Activated CD4-positive, CD25-positive, alpha-beta regulatory T cell treated with anti-CD3 and anti-CD28 coated beads, Interleukin-2, amount 50 U/mL, for 24 hours (primary cell): ENCODE results near the gene PDE11A.
"Not testable (repeated sequence)": the region's sequence is repeated elsewhere in the genome, so short reads cannot be mapped to it uniquely, and the experiment has no call there.

Source experiments
- ATAC-seq, 2 donors: fragments of 150-1000 bp; cut with Tn5 transposase; one replicate each; pipeline ENCODE4 v1.10.0; 2021; ENCODE audit warnings: mild to moderate bottlenecking in 1 of 2, moderate library complexity in 1 of 2

The PDE11A gene

DNA sequence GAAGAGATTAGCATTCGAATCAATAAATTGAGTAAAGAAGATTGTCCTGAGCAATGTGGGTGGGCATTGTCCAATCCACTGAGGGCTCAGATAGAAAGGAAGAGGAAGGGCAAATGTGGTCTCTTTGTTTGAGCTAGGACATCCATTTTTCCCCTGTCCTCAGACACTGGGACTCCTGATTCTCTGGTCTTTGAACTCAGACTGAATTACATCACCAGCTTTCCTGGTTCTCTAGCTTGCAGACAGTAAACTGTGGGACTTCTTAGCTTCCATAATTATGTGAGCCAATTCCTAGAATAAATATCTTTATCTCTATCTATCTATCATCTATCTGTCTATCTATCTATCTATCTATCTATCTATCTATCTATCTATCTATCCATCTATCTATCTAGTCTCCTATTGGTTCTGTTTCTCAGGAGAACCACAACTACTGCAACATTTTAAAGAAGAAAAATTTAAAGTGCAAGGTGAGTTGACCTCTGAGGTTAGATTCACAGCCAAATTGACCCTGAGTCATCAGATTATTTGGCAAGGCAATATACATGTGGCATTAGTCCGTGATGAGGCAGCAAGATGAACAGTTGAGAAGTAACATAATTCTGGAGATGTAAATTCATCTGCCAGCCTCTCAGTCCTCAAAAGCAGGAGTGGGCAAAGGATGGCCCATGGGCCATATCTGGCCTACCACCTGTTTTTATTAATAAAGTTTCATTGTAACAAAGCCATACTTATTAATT is 191.4 kb downstream of the PDE11A start:
- no peak for ATAC-seq

DNA sequence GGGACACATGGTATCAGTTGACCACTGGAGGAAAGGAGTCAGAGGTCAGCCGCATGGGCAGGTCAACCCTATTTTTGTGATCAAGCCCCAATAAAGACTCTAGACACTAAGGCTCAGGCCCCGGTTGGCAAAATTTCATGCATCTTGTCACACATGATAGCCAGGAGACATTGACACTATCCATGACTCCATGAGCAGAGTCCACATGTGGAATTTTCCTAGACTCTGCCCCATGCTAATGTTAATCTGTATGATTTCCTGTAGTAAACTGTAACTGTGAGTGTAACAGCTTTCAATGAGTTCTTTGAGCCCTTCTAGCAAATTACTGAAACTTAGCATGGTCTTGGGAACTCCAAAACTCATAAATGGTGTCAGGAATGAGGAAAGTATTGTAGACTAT is 192.3 kb downstream of the PDE11A start:
- no peak for ATAC-seq

DNA sequence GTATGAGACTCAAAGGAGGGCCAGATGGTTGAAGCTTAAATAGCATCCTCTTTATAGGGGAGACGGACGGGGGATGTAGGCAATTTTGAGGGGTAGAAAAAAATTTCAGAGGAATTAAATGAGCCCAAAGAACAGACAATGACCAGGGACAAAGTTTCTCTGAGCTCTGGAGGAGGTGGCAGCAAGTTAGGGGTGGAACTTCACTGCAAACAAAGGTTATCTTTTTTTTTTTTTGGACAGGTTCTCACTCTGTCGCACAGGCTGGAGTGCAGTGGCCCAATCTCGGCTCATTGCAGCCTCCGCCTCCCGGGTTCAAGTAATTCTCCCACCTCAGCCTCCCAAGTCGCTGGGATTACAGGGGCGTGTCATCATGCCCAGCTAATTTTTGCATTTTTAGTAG is 195.6 kb downstream of the PDE11A start:
- ATAC-seq: no peak

DNA sequence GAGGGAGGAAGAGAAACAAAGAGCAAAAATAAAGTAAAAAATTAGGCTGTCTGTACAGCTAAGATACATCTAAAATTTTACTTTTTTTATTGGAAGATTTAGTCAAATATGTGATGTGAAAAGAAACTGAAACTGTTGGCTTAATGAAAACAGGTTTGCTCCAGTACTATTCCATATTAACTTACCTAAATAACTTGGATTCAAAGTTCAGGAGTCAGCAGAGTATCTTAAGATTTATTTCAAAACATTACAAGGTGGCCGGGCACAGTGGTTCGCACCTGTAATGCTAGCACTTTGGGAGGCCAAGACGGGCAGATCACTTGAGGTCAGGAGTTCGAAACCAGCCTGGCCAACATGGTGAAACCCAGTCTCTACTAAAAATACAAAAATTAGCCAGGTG is 197.9 kb downstream of the PDE11A start:
- no peak for ATAC-seq

DNA sequence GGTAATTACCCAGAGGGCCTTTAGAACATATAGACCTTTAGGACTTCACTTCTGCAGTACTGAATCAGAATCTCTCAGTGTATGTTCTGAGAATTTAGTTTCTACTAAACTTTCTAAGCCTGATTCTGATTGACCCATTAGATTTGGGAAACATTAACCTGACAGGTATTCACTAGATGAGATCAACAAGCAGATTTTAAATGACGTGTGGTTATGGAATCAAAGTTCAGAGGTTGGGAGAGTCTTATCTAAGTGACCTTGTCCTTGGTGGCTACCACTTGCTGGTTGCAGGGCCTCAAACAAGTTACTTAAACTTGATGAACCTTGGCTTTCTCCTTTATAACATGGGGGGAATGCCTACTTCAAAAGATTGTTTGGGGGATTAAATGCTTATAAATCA is 198.7 kb downstream of the PDE11A start:
- ATAC-seq: no peak

DNA sequence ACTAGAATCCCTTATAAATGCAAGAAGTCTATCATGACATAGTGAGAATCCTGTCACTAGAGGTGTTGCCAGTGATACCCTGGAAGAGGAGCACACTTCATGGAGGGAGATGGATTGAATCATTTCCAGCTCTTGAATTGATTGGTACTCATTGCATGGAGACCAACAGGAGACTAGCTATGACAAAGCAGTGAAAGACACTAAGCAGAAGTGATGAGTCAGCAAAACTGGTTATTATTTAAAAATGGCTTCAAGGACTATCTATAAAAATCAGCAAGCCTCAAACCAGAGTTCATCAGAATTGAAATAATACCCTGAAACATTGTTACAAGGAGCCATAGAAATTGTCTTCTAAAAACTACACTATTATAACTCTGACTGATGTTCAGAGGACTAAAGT is 200.3 kb downstream of the PDE11A start:
- no peak for ATAC-seq

DNA sequence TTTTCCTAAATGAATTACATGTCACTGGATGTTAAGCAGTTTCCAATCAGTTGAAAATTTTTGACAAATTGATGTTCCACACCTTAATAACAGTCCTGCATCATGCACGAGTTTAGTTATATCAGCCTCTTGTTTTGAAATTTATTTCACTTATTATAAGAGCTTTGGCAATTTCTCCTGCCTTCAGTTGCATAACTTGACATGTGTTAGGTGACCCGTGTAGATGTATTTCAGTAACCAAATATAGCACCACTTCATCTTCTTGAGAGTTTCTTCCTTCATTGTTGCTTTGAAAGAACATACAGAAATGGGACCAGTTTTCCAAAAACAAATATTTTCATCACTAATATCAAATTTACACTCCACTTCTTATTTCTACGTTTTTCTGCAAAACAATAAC is 202.7 kb downstream of the PDE11A start:
- no peak for ATAC-seq

DNA sequence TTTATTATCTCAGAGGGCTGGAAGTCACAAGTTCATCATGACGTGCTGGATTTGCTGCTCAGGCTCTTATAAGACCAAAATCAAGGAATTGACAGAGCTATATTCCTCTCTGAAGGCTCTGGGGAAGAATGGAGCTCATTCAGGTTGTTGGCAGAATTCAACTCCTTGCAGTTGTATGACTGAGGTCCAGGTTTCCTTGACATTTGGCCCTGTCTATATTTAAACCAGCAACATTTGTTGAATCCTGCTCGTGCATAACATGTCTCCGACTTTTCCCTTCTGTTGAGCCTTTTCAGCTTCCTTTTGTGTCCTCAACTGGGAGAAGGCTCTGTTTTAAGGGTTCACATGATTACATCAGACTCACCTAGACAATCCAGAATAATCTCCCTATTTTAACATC is 203.4 kb downstream of the PDE11A start:
- ATAC-seq: no peak

DNA sequence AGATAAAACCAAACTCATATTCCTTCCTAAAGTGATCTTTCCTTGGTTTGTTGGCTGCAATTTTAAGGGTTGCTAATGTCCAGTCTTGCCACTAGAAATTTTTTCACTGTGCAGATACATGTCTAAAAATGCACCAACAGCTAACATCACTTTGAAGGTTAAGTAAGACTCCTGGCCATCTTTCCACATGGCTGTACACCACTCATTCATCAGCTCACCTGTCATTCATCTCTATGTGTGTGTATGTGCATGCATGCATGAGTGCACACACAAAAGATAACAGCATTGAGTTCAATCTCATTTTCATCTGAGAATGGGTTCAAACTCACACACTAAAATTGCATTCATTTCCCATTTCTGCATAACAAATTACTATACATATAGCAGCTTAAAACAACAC is 203.8 kb downstream of the PDE11A start:
- no peak for ATAC-seq

DNA sequence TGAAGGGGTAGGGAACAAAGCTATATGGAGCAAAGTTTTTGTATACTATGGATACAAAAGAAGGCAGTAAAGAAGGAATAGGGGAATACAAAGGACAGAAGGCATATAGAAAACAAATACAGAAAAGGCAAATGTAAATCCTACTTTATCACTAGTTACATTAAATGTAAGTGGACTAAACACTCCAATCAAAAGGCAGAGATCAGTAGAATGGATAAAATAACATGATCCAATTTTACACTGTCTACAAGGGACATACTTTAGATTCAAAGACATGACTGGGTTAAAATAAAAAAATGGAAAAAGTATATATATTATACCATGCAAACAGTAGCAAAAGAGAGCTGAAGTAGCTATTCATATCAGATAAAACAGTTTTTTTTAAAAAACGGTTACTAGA is 215.0 kb downstream of the PDE11A start:
- no peak for ATAC-seq

DNA sequence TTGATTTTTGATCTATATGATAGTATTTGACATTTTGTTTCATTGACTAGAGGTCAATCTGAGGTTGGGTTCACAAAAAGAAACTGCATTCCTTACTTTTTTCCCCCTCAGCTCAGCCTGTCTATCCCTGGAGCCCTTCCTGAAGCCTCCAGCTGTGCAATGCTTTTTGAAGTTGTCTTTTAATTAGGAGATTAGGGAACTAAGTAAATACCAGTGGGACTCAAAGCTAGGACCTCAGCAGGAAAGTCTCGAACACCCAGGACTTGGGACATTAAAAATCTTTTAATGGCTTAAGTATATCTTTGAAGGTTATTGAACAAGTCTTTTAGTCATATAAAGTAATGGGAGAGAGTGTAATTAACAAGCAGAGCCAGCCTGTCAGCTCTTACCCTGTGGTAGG is 220.2 kb downstream of the PDE11A start:
- no peak for ATAC-seq

DNA sequence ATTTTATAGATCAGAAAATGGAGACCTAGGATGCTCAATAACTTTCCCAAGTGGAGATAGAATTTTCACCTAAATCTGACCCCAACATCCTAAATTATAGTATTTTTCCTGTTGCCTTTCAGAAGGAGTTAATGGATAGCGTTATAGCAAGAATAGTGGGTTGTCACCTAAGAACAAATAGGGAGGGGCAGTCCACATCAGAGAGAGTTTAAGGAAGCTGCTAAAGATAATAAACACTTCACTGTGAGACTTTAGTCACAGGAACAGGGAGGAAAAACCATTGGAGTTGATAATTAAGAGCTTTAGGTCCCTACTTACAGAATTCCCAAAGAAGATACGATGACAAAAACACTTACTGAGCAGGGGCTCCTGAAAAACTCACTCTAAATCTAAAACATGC is 229.4 kb downstream of the PDE11A start:
- no peak for ATAC-seq

DNA sequence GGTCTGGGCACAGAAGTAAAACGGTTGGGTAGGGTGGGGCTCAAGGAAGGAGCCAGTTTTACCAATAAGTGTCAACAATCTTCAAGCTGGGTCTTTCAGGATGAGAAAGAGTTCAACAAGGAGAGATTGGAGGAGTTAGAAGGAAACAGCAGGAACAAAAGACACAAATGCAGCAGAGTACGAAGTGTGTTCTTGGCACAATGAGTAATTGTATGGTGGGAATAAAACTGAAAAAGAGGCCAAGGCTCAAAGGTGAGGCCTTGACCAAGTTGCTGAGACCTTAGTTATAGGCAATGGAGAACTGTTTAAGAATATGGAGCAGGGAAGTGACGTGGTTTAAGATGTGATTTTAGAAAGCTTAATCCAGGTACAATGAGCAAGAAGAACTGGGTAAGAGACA is 230.3 kb downstream of the PDE11A start:
- no peak for ATAC-seq

DNA sequence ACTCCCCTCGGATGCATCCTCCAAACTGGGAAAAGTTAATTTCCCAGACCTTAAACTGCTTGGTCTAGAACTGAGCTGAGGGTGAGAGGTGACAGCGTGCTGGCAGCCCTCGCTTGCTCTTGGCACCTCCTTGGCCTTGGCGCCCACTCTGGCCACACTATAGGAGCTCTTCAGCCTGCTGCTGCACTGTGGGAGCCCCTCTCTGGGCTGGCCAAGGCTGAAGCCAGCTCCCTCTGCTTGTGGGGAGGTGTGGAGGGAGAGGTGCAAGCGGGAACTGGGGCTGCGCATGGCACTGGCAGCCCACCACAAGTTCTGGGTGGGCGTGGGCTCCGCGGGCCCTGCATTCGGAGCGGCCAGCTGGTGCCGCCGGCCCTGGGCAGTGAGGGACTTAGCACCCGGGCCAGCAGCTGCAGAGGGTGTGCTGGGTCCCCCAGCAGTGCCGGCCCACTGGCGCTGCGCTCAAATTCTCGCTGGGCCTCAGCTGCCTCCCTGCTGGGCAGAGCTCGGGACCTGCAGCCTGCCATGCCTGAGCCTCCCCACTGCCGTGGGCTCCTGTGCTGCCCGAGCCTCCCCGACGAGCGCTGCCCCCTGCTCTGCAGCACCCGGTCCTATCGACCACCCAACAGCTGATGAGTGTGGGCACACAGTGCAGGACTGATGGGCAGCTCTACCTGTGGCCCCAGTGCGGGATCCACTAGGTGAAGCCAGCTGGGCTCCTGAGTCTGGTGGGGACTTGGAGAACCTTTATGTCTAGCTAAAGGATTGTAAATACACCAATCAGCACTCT is 237.0 kb downstream of the PDE11A start:
- not testable (repeated sequence) for ATAC-seq

DNA sequence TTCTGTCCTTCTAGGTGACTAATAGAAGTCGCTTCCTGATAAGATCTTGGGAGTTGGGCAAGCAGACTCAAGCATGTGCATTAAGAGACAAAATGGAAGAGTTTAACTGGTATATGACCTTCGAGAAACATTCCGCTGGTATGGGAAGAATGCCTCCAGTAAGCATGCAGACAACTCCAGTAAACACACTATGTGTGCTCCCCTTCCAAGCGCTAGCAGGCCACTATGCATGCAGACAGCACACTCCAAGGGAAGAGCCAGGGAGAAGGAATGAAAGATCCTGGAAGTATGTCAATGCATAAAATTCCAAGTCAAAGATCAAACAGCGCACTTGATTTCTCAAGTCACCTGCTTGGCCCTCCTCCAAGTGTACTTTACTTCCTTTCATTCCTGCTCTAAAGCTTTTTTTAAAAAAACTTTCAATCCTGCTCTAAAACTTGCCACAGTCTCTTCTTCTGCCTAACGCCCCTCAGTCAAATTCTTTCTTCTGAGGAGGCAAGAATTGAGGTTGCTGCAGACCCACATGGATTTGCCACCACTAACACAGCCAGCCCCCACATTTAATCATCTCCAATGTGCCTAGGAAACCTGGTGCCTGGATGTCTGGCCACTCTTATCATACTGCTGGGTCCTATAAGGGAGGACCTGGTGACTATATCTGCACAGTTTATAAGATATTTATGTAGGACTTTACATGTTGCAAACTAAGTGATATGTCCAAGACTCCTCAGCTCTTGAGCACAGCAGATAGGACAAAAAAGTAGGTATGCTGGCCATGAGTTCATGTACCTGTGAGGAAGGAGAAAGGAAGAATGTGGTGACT is 239.8 kb downstream of the PDE11A start:
- no peak for ATAC-seq

DNA sequence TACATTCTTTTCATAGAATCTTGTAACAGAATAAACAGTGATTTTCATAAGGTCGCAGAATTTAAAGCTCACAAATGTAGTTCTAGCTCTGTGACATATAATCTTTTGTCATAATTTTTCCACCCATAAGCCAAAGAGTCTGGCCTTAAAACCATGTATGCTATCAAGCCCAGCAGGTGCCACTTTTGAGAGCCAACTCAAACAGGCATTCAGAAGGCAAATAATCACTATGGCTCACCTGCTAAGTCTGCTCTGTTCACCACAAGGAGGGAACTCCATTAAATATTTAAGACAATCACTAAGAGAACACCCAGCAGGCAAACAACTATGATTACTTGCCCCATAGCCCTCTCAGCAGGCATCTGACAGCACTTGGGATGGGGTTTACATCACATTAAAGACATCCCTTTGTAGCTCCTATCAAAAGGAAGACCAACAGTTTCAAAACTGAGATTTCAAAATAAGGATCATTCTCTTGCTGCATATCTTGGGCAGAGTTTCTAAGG is 241.6 kb downstream of the PDE11A start:
- ATAC-seq: no peak

DNA sequence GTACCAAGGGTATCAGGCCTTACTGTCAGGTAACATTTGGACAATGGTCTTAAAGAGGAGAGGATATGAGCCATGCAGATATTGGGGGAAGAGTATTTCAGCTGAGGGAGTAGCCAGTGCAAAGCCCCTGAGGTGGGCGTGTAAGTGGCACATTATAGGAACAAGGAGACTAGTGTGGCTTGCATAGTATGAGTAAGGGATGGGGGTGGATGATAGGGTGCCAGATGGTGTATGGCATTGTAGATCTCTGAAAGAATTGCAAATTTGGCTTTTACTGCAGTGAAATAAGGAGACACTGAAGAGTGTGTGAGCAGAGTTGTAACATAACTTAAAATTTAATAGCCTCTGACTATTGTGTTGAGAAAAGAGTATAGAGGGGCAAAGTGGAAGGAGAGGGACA is 244.0 kb downstream of the PDE11A start:
- no peak for ATAC-seq

DNA sequence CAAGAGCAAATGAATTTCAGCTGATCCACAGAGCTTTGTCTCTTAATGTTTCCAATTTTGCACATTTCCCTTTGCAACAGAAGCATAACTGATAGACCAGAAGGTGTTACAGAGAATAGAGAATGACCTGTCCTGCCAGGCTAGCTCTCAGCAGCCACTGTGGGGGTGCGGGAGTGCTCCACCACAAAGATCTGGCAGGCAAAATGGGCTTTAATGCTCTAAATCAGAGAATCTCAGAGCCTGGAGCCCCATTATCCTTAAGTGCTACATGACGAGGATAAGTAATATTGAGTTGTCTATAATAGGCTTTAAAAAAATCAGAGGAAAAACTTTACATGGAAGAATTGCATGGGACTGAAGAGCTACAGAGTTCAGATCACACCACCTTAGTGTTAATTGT is 245.7 kb downstream of the PDE11A start:
- ATAC-seq: no peak

DNA sequence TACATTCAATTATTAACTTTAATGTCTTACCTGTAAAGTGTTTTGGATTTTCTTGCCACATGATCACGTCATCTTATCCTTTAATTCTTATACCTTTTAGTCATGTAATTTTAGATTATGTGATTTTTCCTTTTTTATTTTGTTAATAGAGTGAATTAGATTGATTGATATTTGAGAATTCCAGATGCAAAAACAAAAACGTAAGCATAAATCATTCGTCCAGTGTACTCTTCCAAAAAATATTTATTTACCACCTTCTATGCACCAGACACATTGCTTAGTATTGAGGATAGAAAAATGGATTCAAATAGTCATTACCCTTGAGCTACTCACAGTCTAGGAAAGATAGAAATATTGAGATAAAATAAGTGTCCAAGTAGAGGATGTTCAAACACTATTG is 249.6 kb downstream of the PDE11A start:
- ATAC-seq: no peak

DNA sequence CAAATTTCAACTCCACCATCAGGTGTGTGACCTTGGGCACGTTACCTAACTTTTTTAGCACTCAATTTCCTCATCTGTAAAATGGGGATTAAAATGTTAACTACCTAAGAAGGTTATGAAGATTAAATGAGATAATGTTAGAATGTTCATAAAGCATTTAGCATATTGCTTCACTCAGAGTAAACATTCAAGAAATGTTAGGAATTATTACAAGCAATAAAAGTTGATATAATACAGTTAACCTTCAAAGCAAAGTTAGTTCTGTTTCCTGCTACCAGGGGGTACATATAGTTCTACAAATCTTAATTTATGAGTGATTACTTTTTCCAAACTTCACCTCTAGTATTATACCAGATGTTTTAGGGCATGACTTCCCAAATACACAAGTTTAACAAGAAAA is 254.2 kb downstream of the PDE11A start:
- no peak for ATAC-seq

DNA sequence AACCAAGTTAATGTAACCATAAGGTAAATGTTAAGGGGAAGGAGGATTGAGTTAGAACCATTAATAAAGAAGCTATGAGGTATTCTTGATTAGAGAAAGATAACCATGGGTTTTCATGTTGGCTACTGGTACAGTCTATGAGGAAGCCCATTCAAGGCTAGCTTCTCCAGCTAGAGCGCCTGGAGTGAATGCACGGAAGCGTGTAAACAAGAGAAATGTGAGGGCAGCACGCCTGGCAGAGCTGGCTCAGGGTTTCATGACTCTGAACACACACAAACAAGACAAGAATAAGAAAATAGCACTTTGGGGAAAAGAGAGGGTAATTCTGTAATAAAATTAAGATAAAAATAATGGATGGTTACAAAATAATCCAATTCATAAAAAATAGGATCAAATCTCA is 255.3 kb downstream of the PDE11A start:
- no peak for ATAC-seq

DNA sequence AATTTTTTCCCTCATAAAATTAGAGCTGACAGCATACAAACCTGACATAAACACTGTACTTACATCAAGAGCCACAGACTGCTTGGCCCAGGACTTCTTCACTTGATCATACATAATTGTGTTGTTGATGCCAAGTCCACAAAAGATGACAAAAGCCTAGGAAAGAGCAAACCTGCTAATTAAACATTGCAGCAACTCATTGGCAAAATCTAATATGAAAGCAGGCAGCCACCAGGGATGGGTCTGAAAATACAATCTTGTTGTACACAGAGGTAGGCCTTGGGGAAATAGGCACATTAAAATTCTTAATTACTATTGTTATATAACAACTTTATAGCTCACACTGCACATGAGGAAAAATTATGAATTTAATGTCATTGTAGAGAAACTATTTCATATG is 255.8 kb downstream of the PDE11A start:
- ATAC-seq: no peak

DNA sequence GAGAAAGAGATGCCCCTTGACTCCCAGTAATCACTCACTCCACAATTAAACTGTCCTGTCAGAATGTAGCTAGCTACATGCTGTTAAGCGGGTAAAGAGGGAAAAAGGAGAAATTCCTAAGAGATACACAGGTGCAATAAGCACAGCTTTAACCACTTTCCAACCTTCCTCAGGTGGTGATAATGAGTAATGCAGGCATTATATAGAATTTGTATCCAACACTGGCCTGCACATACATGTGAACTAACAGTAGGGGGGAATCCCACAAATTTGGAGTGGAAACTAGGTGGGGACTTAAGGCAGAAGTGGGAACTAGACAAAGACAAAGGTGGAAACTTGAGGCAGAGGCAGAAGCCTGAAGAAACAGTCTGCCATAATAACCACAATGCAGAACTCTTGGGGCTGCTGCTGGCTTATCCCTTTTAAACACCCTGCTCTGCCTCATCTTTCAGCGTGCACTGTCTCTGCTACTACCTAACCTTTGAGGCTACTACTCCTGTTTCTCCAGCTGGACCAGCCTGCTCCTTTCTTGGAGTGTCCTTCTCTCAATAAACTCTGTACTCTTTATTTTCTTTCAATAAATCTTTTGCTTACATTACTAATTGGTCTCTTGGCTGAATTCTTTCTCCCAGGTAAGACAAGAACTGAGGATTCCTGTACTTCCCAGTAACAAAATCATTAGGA is 259.7 kb downstream of the PDE11A start:
- ATAC-seq: no peak
